CD14-positive monocyte (primary cell): ENCODE results near the gene SLC25A2. TPM values are rescaled to one million over a fixed set of nuclear protein-coding genes. Genes with fewer than 3 reads are reported as not detected.

Experiments
- DNase-seq, 3 donors: peaks; one replicate each; pipeline ENCODE4 v3.0.0-alpha.2; 2011 to 2022
- H2AFZ ChIP-seq: 2 replicates; pipeline ENCODE4 v1.6.0; 2012; ENCODE audit warnings: mild to moderate bottlenecking, low read depth, low read length, inconsistent platforms; ENCODE audit not compliant: insufficient read depth, poor library complexity, severe bottlenecking
- H3K27ac ChIP-seq, 2 donors: 1 replicate in 1 of 2; 2 replicates in 1 of 2; pipeline ENCODE4 v1.5.1; 2012 to 2013; ENCODE audit warnings: low read length in 2 of 2, control low read depth in 1 of 2, inconsistent platforms in 1 of 2, low read depth in 1 of 2, mild to moderate bottlenecking in 1 of 2
- H3K27me3 ChIP-seq, 2 donors: one replicate each; pipeline versions ENCODE4 v1.6.0 to v1.6.1; 2011 to 2013; ENCODE audit warnings: low read length in 2 of 2; ENCODE audit not compliant: control insufficient read depth in 2 of 2, insufficient read depth in 2 of 2
- H3K36me3 ChIP-seq, 2 donors: replicated peaks in 1 of 2; 1 replicate in 1 of 2; 2 replicates in 1 of 2; pipeline versions ENCODE4 v1.5.1 to v1.6.1; 2012 to 2013; ENCODE audit warnings: low read length in 2 of 2, control low read depth in 1 of 2, inconsistent platforms in 1 of 2, mild to moderate bottlenecking in 1 of 2; ENCODE audit not compliant: insufficient read depth in 2 of 2, control insufficient read depth in 1 of 2
- H3K4me1 ChIP-seq, 2 donors: 1 replicate in 1 of 2; 2 replicates in 1 of 2; pipeline versions ENCODE4 v1.5.1 to v1.6.1; 2012 to 2013; ENCODE audit warnings: low read length in 2 of 2, control low read depth in 1 of 2, inconsistent platforms in 1 of 2, mild to moderate bottlenecking in 1 of 2, moderate library complexity in 1 of 2; ENCODE audit not compliant: insufficient read depth in 2 of 2, control insufficient read depth in 1 of 2
- H3K4me2 ChIP-seq: replicated peaks from 2 replicates; pipeline ENCODE3; 2012; ENCODE audit warnings: low read length, moderate library complexity, mild to moderate bottlenecking; ENCODE audit not compliant: poor library complexity, severe bottlenecking; ENCODE audit errors: extremely low read depth
- H3K4me3 ChIP-seq, 3 experiments: fragments of 200-600 bp in 1 of 3; sonication (generic) in 1 of 3; replicated peaks in 1 of 3; 1 replicate in 2 of 3; 2 replicates in 1 of 3; pipeline ENCODE4 v1.5.1; 2011 to 2013; ENCODE audit warnings: low read length in 3 of 3, mild to moderate bottlenecking in 3 of 3, control low read depth in 2 of 3, low read depth in 2 of 3, inconsistent platforms in 1 of 3, moderate library complexity in 1 of 3
- H3K79me2 ChIP-seq: 2 replicates; pipeline ENCODE4 v1.6.0; 2012; ENCODE audit warnings: mild to moderate bottlenecking, control low read depth, inconsistent platforms, low read length, moderate library complexity; ENCODE audit not compliant: insufficient read depth
- H3K9ac ChIP-seq: 2 replicates; pipeline ENCODE4 v1.6.0; 2017; ENCODE audit warnings: low read length, mild to moderate bottlenecking; ENCODE audit not compliant: insufficient read depth, poor library complexity, severe bottlenecking
- H3K9me3 ChIP-seq, 2 donors: replicated peaks in 1 of 2; 1 replicate in 1 of 2; 2 replicates in 1 of 2; pipeline versions ENCODE4 v1.5.1 to v1.6.1; 2012 to 2013; ENCODE audit warnings: low read length in 2 of 2, control low read depth in 1 of 2; ENCODE audit not compliant: control insufficient read depth in 1 of 2, insufficient read depth in 1 of 2
- H4K20me1 ChIP-seq: 2 replicates; pipeline ENCODE4 v1.6.0; 2012; ENCODE audit warnings: mild to moderate bottlenecking, low read length, control low read depth, moderate library complexity; ENCODE audit not compliant: insufficient read depth
- H3K27ac Mint-ChIP-seq, 7 donors: one replicate each; pipeline ENCODE4 v1.8.0; 2020; ENCODE audit warnings: mild to moderate bottlenecking in 7 of 7, mixed read lengths in 7 of 7, moderate library complexity in 6 of 7, inconsistent platforms in 2 of 7
- H3K27me3 Mint-ChIP-seq, 3 donors: one replicate each; pipeline ENCODE4 v1.8.0; 2021 to 2022; ENCODE audit warnings: low read depth in 3 of 3, mild to moderate bottlenecking in 3 of 3, mixed read lengths in 3 of 3, moderate library complexity in 3 of 3, inconsistent platforms in 1 of 3
- H3K36me3 Mint-ChIP-seq, 2 donors: one replicate each; pipeline ENCODE4 v1.8.0; 2020; ENCODE audit warnings: mixed read lengths in 2 of 2, inconsistent platforms in 1 of 2, mild to moderate bottlenecking in 1 of 2
- H3K4me1 Mint-ChIP-seq: one replicate; pipeline ENCODE4 v1.8.0; 2020; ENCODE audit warnings: mild to moderate bottlenecking, mixed read lengths
- H3K4me3 Mint-ChIP-seq, 2 donors: one replicate each; pipeline ENCODE4 v1.8.0; 2020; ENCODE audit warnings: mild to moderate bottlenecking in 2 of 2, mixed read lengths in 2 of 2, moderate library complexity in 1 of 2
- H3K9me3 Mint-ChIP-seq, 7 donors: one replicate each; pipeline ENCODE4 v1.8.0; 2020 to 2022; ENCODE audit warnings: mixed read lengths in 7 of 7, mild to moderate bottlenecking in 6 of 7, moderate library complexity in 6 of 7, inconsistent platforms in 2 of 7
- CTCF ChIP-seq: fragments of 200-600 bp; IDR thresholded peaks from one replicate; pipeline ENCODE4 v1.8.0; 2022; ENCODE audit warnings: antibody characterized with exemption, mild to moderate bottlenecking
- WGBS: methylation state at CpG from one replicate; pipeline ENCODE4 v1.1.5; 2013; ENCODE audit warnings: missing lambda C conversion rate; ENCODE audit not compliant: insufficient coverage; 5-methylcytosine and 5-hydroxymethylcytosine counted together
- intact Hi-C, 2 donors: fragments of 100-400 bp; cut with micrococcal nuclease; formaldehyde crosslinking; loops; one replicate each; pipeline versions ENCODE4 v1.15.0 to v1.15.1; 2023
- polyA plus RNA-seq, 3 donors: library from polyadenylated mRNA; depleted of rRNA in 1 of 3; unstranded in 2 of 3; stranded (reverse) in 1 of 3; fragments of 300-500 nt in 2 of 3; fragments of >200 nt in 1 of 3; fragmentation: Illumina TruSeq in 2 of 3; gene quantifications; 1 replicate in 2 of 3; 2 replicates in 1 of 3; pipeline ENCODE4 v1.2.3, GENCODE V29; 2012 to 2021

The SLC25A2 gene
- polyA plus RNA-seq, 3 donors, result not detected

DNA sequence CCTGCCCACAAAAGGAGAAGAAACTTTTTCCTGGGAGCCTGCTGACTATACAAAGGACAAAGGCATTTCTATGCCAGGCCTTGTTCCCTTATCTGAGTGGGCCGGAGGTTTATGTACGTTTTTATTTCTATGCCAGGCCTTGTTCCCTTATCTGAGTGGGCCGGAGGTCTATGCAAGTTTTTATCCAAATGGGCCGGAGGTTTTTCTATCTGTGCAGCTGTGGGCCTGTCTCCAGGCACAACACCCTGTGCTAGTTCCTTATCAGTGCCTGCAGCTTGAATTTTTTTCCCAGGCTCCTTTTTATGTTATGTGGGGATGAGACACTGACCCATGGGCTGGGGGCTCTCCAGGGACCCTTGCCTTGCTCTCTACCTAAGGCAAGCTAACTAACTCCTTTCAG lies 5.5 kb downstream of the SLC25A2 start:
- H3K79me2 ChIP-seq, result no peaks in the 10 kb centered on the region
- no peak for TF ChIP-seq CTCF
- H3K9me3 Mint-ChIP-seq, result peaks cover 36 to 89% (median 82%) of the 10 kb centered on the region in 7 donors
- no peak overlapping the region for H2AFZ ChIP-seq
- no peak overlapping the region for H3K9ac ChIP-seq
- no peaks in the 10 kb centered on the region for H3K27me3 ChIP-seq
- no peak for DNase-seq
- no peak overlapping the region for H3K4me3 Mint-ChIP-seq
- intact Hi-C loops, result no loop called here
- H3K27ac Mint-ChIP-seq, result no peak overlapping the region
- no peak overlapping the region for H3K4me3 ChIP-seq
- peaks cover 0 to 1% (median 0%) of the 10 kb centered on the region in 3 donors for H3K27me3 Mint-ChIP-seq
- H3K4me1 Mint-ChIP-seq, result no peaks in the 10 kb centered on the region
- H3K36me3 ChIP-seq, result no peaks in the 10 kb centered on the region
- H3K4me2 ChIP-seq, result no peak overlapping the region
- no peaks in the 10 kb centered on the region for H3K4me1 ChIP-seq
- WGBS, result 90% methylated on average over 3 of the region's 4 CpGs
- H3K9me3 ChIP-seq, result peaks cover 83 to 96% of the 10 kb centered on the region in 2 donors
- no peak overlapping the region for H3K27ac ChIP-seq
- no peaks in the 10 kb centered on the region for H4K20me1 ChIP-seq
- no peaks in the 10 kb centered on the region for H3K36me3 Mint-ChIP-seq

DNA sequence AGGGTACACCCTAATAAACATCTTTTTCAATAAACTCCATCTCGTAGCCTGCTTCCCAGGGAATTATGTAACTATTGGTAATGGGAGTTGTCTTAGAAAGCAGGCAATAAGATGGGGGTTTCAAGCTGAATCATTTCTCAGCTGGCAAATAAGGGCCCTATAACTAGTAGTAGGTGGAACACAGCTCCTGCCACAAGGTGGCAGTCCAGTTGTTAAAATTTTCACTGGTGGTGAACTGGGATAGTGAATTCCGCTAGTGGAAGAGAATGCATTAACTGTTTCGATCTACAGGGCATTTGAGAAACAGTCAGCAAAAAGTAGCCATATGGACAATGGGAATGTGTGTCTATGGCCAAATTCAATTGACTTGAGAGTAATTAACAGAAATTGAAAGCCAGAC lies 30.9 kb downstream of the SLC25A2 start:
- no peaks in the 10 kb centered on the region for H3K36me3 ChIP-seq
- no peak for TF ChIP-seq CTCF
- no peak overlapping the region for H3K27ac ChIP-seq
- DNase-seq, result no peak
- Mint-ChIP-seq H3K27me3 (no peaks in the 10 kb centered on the region), H3K36me3 (no peaks in the 10 kb centered on the region), H3K4me3 (no peak overlapping the region), H3K27ac (no peak overlapping the region), H3K9me3 (peaks cover 45 to 86% (median 68%) of the 10 kb centered on the region in 7 donors), H3K4me1 (no peaks in the 10 kb centered on the region)
- H3K9ac ChIP-seq, result no peak overlapping the region
- WGBS, result 71% methylated on average over 2 of the region's 3 CpGs
- H4K20me1 ChIP-seq, result no peaks in the 10 kb centered on the region
- no peaks in the 10 kb centered on the region for H3K27me3 ChIP-seq
- no peak overlapping the region for H3K4me3 ChIP-seq
- intact Hi-C loops, result no loop called here
- H3K9me3 ChIP-seq, result peaks cover 69 to 83% of the 10 kb centered on the region in 2 donors
- H3K79me2 ChIP-seq, result no peaks in the 10 kb centered on the region
- H2AFZ ChIP-seq, result no peak overlapping the region
- no peaks in the 10 kb centered on the region for H3K4me1 ChIP-seq
- no peak overlapping the region for H3K4me2 ChIP-seq
